NCI-H2196 treated with DMSO at 0.1 percent for 48 hours (cell line): ENCODE measurements around the gene OBSL1.
A peak's percentile ranks its signal among the peaks of the same experiment; 100 is the strongest.

Experiments
- DNase-seq: peaks from one replicate; lab custom pipeline; 2025; ENCODE audit not compliant: unreplicated experiment; lab: John Stamatoyannopoulos, UW

The OBSL1 gene

DNA sequence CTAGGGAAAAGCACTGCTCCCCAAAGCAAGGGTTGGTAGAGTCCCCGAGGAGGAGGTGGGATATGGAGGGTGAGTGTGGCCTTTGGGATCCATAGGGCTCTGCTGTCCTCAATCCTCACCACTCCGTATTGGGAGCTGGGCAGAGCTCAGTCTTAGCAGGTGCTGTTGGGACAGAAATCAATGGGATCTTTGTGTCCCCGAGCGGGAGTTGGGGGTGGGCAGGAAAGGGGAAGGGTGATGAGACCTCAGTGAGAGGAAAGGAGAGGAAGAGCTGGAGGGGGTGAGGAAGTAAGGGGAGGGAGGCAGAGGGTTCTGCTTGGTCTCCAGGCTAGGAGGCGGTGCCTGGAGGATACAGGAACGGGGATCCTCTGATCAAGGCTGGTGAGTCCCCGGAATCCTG, 54.5 kb downstream of the OBSL1 start:
- DNase-seq: no peak

- DNase-seq: no peak
Measured at GRCh38 chr2:219515874-219516629, 55.3 kb downstream of the OBSL1 start.

DNA sequence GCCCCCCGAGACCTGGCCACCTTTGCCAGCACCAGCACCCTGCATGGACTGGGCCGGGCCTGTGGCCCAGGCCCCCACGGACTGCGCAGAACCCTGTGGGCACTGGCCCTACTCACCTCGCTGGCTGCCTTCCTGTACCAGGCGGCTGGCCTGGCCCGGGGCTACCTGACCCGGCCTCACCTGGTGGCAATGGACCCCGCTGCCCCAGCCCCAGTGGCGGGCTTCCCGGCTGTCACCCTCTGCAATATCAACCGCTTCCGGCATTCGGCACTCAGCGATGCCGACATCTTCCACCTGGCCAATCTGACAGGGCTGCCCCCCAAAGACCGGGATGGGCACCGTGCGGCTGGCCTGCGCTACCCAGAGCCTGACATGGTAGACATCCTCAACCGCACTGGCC, 56.5 kb downstream of the OBSL1 start:
- no peak for DNase-seq

DNA sequence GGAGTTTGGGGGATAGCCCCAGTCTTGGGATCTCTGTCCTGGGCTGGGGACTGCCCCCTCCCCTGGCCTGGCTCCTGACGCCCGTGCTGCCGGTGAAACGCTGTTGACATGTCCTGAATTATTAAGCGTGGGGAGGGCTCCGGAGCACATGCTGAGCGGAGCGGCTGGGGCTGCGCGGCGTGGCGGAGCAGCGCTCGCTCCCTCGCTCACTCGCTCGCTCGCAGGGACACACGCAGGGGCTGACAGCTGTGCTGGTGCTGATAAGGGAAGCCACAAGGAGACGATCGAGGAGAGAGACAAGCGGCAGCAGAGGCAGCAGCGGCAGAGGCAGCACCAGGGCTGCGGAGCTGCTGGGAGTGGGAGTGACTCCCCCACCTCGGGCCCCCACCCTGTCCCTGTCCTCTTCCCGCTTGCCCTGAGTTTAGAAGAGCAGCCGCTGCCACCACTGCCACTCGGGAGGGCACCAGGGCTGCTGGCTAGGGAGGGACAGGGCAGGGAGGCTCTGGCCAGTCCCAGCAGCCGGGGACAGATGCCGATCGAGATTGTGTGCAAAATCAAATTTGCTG, 57.1 kb downstream of the OBSL1 start, which contains the start of gene ASIC4:
ASIC4 (plus strand) TSS at position 287 of the 566 bp plus-strand sequence; CDS start at position 530, 243 bp downstream.
- DNase-seq: no peak

GRCh38 chr2:219513787-219514186, 57.6 kb downstream of the OBSL1 start:
- DNase-seq: no peak

DNA sequence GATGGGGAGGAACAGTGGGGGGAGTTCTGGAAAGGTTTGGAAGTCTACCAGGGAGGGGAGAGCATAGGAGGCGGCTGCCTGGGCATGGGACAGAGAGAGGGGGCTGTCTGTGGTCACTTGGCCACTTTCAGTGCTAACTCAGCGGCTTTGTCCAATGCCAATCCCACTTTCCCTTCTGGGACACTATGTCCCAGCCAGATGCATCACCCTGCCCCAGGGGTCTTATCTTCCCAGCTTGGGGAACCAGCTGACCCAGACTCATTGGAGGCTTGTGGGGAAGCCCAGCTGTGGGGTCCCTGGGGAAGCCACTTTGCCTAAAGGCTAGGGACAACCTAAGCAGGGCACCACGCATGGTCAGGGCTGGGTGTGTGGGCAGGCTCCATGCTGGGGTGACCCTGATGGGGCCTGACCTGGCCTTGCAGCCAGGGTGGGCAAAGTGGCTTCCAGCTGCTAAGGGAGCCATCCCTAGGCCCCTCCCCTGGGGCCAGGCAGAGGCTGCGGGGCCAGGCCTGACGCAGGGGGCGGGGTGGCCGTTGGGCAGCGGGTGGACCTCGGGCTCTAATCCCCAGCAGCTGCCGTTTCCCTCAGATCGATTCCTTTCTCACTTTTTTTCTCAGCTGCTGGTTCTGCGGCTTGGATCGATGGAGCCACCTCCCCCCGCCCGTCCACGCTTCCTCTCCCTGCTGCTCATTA, 58.7 kb downstream of the OBSL1 start:
- DNase-seq: no peak

DNA sequence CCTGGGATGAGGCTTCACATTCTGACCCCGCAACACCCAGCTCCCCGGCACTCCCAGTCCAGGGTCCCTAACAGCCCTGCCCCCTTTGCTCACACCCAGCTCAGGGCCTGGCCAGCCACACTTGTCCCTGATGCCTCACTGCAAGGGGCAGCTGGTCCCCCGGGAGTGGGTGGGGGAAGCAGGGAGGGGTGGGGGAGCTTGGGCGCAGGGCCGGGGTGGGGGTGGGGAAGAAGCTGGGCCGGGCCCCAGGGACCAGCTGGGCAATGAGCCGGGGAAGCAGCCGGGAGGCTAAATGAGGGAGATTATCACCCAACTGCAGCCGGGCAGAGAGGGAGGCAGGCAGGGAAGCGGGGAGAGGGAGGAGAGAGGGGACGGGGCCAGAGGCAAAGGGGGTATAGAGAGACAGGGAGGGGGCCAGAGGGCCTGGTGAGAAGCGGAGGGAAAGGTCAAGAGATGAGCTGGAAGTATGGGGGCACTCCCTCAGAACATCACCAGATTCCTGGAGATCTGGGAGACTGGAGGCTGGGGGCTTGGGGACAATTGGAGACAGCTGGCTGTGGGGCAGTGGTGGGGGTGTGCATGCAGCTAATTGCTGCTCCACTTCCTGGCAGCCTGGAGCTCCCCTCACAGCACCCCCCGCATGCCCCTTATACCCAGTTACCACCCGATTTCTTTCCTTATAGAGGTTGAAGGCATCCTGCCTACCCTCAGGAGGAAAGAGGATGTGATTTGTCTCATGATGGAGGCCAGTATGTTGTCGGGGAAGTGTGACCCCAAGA, 59.6 kb downstream of the OBSL1 start:
- DNase-seq: no peak

GRCh38 chr2:219510512-219511135, 60.7 kb downstream of the OBSL1 start:
- no peak for DNase-seq

DNA sequence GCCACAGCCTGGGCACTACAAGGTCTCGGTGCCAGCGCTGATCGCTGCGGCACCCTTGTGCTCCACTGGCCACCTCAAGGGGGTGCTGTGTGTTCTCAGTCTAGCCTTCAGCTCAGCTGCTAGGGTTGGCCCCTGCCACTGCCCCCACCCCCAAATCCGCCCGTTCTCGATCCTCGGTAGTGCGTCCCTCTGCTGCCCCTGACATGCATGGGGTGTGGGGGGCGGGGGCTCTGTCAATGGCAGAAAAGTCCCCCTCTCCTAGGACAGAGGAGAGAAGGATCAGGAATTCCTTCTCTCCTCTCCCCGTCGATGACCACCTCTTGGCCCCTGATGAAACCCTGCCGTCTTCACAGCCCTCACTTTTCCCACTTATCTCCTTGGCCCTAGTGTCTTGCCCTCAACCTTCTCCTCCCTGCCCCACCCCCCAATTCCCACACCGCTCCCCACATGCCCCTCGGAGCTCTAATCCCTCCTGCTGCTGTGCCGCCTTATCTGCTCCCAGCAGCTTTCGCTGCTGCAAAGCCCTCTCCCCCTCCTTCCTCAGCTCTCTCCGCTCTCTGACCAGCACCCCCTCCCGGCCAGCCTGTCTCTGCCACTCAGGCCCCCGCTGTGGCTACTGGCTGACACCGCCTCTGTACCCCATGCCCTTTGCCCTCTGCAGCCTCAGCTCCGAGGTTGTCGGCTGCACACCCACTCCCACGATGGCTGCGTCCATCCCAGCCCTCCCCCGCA, 61.4 kb downstream of the OBSL1 start:
- DNase-seq: peak; percentile 24

GRCh38 chr2:219508971-219509779, 62.2 kb downstream of the OBSL1 start:
- no peak for DNase-seq

DNA sequence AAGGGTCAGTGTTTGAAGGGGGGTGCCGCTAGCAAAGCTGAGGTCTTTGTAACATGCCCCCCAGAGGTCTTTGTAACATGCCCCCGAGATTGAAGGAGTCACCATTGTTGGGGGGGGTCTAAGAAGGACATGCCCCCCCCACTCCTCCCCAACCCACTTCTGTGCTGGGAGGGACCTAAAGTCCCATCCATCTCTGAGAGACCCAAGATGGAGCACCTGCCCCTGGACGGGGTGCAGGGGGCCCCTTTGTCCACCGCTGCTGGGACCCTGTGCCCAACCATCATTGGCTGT, 63.0 kb downstream of the OBSL1 start:
- DNase-seq: no peak

DNA sequence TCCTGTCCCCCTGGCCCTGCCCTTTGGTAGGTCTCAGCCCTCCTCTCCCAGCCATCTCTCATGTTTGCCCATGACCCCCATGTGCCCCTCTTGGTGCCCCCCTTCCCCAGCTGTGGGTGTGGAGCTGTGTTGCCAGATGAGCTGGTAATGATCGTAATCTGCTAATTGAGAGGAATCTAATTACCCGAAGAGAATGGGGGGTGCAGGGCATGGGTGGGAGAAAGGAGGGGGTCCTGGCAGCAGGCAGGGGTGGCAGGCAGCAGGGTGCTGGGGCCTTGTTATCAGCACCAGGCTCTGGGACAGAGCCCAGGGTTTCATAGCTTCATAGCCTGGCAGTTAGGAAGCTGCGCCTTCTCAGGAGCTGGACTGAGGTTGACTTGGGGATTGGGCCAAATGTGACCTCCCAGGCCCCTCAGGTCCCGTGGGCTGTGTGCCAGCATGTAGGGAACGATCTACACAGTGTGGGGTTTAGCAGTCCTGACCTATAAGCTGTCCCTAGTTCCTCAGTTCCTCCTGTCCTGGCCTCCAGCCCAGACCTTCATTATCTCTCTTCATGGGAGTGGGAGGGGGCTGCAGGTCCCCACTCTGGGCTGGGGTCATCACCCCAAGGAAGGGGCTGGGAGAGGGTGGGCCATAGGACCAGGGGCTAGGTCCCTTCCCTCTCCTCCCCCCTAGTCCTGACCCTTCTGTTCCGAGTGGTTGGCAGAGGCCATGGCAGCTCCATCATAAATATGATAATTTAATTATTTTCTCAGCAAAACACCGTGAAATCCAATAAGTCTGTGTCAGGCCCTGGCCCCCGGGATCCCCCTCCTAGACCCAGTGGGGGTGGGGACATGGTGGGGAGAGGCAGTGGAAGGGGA, 63.5 kb downstream of the OBSL1 start:
- DNase-seq: no peak

- DNase-seq: no peak
Measured at GRCh38 chr2:219506802-219507526, 64.4 kb downstream of the OBSL1 start.

GRCh38 chr2:219506153-219506801, 65.1 kb downstream of the OBSL1 start:
- DNase-seq: no peak

DNA sequence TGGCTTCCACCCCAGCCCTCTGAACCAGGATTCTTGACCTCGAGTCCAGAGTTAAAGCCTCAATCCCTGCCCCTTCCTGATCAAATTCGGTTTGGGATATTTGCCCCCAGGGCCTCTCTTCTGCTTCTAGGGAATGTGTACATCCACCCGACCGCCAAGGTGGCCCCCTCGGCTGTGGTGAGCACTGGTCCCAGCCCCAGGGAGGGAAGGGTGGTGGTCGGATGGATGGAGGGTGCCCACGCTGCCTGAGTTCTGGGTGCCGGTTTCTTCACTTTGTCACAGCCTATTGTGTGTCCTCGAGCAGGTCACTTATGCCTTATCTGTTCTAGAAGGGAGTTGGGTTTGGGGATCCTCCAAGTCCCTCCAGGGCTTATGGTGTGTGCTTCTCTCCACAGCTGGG, 65.8 kb downstream of the OBSL1 start:
- no peak for DNase-seq

- DNase-seq: no peak
Measured at GRCh38 chr2:219502618-219503017, 68.7 kb downstream of the OBSL1 start.

DNA sequence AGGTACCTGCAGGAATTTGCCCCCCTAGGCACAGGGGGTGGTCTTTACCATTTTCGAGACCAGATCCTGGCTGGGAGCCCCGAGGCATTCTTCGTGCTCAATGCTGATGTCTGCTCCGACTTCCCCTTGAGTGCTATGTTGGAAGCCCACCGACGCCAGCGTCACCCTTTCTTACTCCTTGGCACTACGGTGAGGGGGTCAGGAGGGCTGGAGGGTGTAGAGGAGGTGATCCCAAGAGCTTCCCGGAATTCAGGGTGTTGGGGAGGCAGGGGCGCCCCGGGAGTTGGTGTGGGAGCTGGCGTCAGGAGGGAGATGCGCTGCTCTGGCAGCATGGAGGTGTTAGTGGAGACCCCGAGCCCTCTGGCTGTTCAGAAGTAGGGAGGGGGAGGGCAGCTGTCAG, 69.5 kb downstream of the OBSL1 start:
- DNase-seq: no peak
